Adipocyte (in vitro differentiated cells): ENCODE results near the gene GADD45GIP1.
"Not testable (repeated sequence)": the region's sequence is repeated elsewhere in the genome, so short reads cannot be mapped to it uniquely, and the experiment has no call there.

Experiments
- DNase-seq: peaks from one replicate; pipeline ENCODE4 v3.0.0-alpha.2; 2015; ENCODE audit warnings: low read depth
- H3K27me3 ChIP-seq: replicated peaks from 2 replicates; pipeline ENCODE4 v1.7.0; 2013; ENCODE audit warnings: mild to moderate bottlenecking, low read length, moderate library complexity; ENCODE audit not compliant: control insufficient read depth, insufficient read depth
- H3K36me3 ChIP-seq: 2 replicates; pipeline ENCODE4 v1.7.0; 2013; ENCODE audit warnings: low read length, mild to moderate bottlenecking, moderate library complexity; ENCODE audit not compliant: control insufficient read depth, insufficient read depth, severe bottlenecking
- H3K4me1 ChIP-seq: 2 replicates; pipeline ENCODE4 v1.7.0; 2013; ENCODE audit warnings: mild to moderate bottlenecking, low read length, moderate library complexity; ENCODE audit not compliant: control insufficient read depth, insufficient read depth
- H3K4me3 ChIP-seq: 2 replicates; pipeline ENCODE4 v1.7.0; 2013; ENCODE audit warnings: mild to moderate bottlenecking, low read length, moderate library complexity
- H3K9ac ChIP-seq: 2 replicates; pipeline ENCODE4 v1.7.0; 2013; ENCODE audit warnings: mild to moderate bottlenecking, low read length, moderate library complexity
- H3K9me3 ChIP-seq: 2 replicates; pipeline ENCODE4 v1.7.0; 2013; ENCODE audit warnings: mild to moderate bottlenecking, low read length, moderate library complexity; ENCODE audit not compliant: control insufficient read depth

Gene GADD45GIP1

DNA sequence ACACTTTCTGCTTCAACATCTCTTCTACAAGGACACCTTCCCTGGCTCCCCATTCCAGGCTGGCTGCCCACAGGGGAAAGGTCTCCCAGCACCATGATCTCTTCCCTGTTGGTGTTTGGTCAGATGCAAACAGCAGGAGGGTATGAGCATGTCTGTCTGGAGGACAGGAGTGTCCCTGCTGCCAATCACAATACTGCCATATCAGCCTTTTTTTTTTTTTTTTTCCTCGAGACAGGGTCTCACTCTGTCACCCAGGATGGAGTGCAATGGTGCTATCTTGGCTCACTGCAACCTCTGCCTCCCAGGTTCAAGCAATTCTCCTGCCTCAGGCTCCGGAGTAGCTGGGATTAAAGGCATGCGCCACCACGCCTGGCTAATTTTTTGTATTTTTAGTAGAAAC lies 41.2 kb downstream of the GADD45GIP1 start:
- DNase-seq, H3K9ac ChIP-seq, H3K27me3 ChIP-seq, H3K9me3 ChIP-seq, H3K4me3 ChIP-seq, H3K36me3 ChIP-seq: not testable (repeated sequence)
- peaks cover 22% of the 10 kb centered on the region for H3K4me1 ChIP-seq

DNA sequence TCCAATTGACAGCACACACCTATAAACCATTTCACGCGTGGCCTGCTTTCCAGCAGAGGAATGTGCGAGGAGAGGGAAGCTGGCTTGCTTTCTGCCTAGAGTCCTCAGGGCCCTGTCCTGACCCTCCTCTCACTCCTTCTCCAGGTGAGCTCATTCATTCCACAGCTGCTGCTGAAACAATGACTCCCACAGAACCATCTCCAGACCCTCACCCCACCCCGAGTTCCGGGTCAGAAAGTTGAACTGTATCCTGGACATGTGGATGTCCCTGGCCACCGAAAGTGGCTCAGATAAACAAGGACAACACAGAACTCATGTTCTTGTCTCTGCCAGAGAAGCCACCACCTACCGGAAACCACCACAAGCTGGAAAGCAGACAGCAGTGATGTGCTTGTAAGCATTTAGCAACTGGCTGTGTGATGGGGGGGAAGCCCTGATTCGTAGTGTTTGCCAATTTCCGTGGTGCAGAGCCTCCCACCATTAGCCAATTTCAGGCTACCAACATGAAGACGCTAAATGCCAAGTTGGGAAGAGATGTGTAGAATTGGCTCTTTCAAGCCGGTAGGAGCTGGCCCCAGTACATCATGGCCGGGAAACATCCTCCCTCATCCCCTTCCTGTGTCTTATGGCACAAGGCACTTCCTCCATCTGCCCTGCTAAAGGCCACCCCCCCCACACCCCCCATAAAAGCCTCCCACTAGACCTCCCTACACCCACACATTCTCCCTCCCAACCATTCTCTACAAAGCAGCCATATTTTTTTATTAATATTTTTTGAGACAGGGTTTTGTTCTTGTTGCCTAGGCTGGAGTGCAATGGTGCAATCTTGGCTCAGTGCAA lies 43.0 kb downstream of the GADD45GIP1 start:
- DNase-seq, result no peak
- Histone ChIP-seq H3K36me3 (no peaks in the 10 kb centered on the region), H3K9me3 (no peaks in the 10 kb centered on the region), H3K27me3 (no peaks in the 10 kb centered on the region), H3K4me1 (peaks cover 22% of the 10 kb centered on the region), H3K4me3 (no peak overlapping the region), H3K9ac (no peak overlapping the region)

DNA sequence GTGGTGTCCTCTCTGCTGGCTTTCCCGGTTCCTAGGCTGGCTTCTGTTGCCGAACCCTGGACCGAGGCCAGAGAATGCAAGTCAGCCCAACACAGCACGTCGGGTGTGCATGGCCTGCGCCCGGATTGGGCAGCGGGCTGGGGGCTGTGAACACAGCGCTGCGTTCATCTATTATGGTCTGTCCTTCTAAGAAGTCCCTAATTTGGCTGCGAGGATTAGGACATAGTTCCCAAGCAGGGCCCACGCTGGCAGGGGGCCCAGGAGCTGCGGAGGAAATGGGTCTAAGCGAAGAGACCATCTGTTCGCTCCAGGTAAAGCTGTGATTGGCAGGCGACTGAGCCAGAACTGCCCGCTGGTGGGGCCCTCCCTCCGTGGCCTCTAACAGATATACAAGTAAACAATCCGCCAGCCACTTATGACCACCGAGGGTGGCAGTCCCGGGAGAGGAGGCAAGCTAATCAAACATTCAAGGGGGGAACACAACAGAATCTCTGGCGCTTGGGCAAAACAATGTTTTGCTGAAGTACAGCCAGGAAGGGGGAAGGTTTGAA lies 43.9 kb downstream of the GADD45GIP1 start:
- peak overlapping the region; percentile 57 for H3K4me3 ChIP-seq
- H3K27me3 ChIP-seq, result no peaks in the 10 kb centered on the region
- no peaks in the 10 kb centered on the region for H3K36me3 ChIP-seq
- DNase-seq, result peak; percentile 59
- no peaks in the 10 kb centered on the region for H3K9me3 ChIP-seq
- H3K9ac ChIP-seq, result peak overlapping the region; percentile 61
- peaks cover 19% of the 10 kb centered on the region for H3K4me1 ChIP-seq

DNA sequence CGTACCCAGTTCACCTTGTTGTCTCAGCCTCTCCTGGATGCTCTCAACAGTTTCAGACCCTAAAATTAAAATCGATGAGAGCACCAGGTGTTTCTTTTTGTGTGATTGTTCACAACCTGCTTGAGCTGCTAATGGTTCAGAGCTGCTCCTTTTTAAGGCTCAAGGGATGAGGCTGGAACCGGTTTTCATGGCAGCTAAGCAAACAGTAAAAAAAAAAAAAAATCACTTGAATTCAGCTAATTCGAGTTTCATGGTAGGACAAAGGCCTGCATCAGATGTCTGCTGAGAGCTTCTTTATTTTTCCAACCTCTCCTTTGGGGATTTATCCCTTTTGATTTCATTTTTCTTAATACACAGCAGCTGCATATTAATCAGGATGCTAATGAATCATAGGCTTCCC lies 44.5 kb downstream of the GADD45GIP1 start:
- Histone ChIP-seq H3K36me3 (no peaks in the 10 kb centered on the region), H3K4me1 (peaks cover 19% of the 10 kb centered on the region), H3K9ac (peak overlapping the region; percentile 61), H3K4me3 (peak overlapping the region; percentile 57), H3K27me3 (no peaks in the 10 kb centered on the region), H3K9me3 (no peaks in the 10 kb centered on the region)
- no peak for DNase-seq

DNA sequence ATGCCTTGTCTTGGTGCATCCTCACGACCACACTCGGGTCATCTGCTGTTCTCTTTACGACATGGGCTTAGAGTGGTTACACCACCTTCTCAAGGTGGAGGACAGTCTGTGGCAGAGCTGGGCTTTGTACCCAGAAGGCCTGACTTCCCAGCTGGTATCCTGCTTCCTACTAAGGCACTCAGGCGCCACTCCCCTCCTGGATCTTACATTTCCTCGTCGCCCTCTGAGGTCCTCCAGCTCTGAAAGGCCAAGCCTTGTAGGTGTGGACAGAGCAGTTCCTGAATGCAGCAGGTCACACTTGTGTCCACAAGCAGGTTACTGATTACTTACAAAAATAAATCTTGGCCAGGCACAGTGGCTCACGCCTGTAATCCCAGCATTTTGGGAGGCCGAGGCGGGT lies 49.9 kb downstream of the GADD45GIP1 start:
- no peaks in the 10 kb centered on the region for H3K27me3 ChIP-seq
- no peaks in the 10 kb centered on the region for H3K9me3 ChIP-seq
- H3K36me3 ChIP-seq, result no peaks in the 10 kb centered on the region
- H3K4me3 ChIP-seq, result no peak overlapping the region
- no peak overlapping the region for H3K9ac ChIP-seq
- no peak for DNase-seq
- H3K4me1 ChIP-seq, result peaks cover 2% of the 10 kb centered on the region
